ENCODE results near the gene MDC1.

MDC1 gene

DNA sequence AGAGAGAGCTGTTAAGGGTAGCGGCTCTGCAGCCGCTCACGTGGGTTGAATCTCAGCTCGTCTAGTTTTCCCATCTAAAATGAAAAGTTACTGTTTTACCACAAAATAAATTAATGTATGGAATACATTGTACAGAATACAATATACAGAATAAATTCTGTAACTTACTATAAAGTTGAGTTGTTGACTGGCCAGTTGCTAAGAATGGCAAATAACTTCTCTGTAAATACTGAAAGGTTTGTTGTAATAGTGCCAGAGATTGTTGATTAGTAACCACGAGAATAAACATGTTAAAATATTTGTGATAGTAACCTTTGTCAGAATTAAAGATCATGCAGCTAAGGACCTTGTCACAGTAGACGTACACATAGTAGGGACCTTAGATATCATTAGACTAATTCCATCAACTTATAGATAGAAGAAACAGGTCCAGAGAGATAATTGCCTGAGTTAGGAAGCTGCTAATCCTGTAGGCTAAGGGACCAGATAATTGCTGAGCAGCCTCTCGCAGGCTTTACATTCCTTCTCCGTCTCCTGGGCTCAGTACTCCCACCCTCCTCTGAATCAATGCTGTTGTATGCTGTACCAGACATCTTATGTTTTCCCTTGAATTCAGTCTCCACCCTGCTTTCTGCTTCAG lies 25.8 kb downstream of the MDC1 start:
- DNase-seq: no peak

DNA sequence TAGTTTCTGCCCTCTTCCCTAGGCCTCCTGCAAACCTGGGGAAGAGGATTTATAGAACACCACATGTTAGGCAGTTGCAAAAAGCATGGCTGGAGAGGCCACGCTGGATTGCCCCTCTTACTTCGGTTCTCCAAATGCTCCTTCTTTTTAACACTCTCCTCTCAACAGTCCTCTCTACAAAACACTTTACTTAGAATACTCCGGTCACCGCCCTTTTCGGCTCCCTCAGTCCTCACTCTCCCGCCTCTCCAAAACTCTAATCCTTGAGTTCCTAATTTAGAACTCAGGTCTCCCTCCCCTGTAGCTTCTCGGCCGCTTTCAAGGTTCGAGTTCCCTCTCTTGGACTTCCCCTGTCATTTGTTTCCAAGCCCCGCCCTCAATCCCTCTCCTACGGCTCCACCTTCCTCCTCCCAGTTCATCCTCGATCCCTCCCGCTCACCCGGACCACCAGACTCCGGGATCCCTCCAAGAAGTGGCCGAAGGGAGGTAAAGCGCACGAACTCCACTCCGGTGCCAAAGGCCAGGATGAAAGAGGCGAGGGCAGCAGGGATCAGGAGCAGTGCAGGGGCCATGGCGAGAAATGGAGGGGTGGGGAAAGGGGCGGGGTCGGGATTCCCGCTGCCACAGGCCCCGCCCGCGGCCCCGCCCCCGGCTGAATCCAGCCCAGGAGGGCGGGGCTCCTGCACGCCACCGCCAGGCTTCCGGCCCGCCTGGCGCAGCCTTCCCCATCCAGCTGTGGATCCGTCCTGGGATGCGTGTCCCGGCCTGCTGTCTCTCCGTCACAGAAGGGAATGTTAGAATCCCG lies 26.5 kb downstream of the MDC1 start, which contains the start of gene NRM:
NRM (minus strand) TSS at position 582 of the 805 bp plus-strand sequence; CDS start at position 572, 10 bp downstream.
- peak; percentile 91 for DNase-seq

DNA sequence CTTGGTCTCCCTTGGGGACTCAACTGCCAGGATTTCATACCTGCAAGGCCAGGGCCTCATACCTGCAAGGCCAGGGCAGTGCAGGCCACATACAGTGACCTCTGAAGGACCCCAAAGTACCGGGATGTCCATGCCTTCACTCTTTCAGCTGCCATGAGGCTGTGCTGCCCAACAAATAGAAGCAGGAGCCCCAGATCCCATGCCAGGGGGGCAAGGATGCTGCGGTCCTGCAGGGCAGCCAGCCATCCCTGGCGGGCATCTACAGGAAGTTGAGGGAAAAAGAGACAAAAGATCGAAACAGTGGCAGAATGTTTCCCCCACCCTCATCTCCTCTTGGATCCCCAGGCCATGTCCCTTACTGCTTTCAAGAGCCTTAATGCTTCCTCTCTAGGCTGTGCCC lies 27.1 kb downstream of the MDC1 start:
- DNase-seq: no peak

DNA sequence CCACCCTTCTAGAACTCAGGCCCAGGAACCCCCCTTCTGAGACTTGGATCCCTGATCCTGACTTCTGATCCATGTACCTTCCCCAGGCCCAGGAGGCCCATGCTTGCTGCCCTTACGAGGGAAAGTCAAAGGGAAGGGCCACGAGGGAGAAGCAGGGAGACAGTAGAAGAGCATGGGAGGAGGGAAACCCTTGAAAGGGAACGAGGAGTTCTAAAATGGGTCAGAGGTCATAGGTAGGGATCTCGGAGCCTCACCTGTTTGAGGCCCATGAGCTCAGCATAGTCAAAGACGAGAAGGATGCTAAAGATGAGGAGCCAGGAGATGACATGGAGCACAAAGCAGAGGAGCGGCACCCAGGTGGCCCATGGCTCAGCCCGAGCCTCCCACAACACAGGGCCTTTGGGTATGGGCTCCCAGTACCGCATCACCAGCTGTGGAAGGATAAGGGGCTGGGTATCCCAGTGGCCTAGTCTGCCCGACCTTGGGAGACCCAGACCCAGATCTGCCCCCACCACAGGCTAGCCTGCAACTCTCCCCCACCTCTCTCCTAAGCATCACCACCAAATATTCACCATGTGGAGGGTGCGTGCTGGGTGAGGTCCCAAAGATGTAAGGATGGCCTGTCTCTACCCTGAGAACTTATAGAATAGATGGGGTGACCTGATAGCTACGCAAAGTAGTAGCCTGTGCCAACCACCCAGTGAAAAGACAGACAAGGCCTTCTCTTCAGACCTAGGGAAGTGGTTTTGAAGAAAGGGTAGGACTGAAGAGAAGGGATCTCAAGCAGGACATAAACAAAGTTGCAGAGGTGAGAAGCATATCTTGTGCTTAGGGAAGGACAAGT lies 27.8 kb downstream of the MDC1 start:
- DNase-seq: no peak

DNA sequence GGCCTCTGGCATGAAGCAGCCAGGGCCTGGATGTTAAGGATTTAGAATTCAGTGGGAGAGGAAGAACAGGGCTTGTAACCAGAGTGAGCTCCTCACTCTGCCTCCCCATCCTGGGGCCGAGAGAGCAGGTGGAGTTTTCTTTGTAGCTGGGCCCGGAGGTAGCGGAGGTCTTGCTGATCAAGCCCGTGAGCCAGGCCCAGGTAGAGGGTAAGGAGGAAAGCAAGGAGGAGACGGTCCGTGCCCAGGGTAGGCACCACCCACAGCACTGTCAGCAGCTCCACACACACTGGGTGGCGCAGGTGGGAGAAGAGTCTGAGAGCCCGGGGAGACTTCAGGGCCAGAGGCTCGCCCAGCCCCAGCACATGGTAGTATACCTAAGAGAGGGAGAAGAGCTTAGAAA lies 28.5 kb downstream of the MDC1 start:
- DNase-seq: no peak

DNA sequence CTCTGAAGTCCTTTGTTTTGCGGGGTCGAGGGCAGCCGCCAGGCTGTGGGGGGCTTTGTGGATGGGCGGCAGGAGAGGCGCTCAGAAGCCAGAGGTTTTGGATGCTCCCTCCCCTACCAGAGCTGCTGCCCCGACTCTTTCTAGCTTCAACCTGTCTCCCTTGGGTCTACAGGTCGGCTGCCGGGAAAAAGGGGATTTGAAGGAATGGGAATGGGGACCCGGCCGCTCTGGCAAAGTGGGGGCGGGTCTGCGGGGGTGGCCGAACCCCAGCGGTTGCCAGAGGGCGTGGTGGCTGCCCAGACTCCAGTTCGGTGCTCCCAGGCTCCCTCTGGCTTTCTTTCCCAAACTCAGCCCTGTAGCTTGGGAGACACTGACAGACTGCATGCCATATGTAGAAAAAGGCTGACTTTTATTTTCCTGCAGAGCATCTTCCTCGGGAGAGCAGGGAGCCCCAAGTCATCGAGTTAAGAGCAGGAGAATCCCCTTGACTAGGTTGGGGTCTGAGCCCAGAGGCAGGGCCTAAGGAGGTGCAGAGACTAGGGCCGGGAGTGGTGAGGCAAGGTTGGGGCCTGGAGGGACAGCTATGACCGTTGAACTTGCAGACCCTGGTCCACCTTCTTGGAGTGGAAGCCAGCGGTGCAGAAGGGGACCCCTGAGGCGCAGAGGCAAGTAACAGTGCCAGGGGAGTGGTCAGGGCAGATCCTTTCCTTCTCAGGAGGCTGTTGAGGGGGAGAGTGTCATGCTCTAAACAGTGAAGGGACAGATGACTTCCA lies 29.2 kb downstream of the MDC1 start:
- no peak for DNase-seq

DNA sequence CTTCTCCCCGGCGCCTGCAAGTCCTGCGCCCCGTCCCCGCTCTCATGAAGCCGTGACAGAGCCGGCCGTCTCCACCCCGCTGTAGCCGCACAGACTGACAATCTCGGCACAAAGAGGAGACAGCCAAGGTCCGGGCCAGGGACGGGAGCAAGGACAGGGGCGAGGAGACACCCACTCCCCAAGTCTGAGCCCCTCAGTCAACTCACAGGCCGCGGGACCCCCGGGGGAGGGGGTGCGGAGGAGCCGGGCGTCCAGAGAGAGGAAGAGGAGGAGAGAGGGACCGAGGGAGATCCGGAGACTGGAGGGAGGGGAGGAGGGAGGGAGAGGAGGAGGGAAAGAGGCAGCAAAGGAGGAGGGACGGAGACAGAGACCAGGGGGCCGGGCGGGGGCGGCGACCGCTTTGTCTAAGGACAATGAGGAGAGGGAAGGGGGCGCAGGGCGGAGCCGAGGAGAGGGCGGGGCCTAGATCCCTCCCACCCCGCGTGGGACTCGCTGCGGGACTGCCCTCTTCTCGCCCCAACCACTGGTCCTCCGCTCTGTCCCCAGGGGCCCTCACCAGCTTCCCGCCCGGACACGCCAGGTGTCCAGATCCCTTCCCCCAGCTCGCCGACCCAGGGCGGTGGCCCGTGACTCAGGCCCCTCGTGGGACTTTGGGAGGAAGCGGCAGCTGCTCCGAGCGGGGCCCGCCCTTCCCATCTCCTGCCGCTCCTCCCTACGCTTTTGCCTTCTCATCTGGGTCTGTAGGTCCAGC lies 30.0 kb downstream of the MDC1 start:
- DNase-seq: peak; percentile 92

DNA sequence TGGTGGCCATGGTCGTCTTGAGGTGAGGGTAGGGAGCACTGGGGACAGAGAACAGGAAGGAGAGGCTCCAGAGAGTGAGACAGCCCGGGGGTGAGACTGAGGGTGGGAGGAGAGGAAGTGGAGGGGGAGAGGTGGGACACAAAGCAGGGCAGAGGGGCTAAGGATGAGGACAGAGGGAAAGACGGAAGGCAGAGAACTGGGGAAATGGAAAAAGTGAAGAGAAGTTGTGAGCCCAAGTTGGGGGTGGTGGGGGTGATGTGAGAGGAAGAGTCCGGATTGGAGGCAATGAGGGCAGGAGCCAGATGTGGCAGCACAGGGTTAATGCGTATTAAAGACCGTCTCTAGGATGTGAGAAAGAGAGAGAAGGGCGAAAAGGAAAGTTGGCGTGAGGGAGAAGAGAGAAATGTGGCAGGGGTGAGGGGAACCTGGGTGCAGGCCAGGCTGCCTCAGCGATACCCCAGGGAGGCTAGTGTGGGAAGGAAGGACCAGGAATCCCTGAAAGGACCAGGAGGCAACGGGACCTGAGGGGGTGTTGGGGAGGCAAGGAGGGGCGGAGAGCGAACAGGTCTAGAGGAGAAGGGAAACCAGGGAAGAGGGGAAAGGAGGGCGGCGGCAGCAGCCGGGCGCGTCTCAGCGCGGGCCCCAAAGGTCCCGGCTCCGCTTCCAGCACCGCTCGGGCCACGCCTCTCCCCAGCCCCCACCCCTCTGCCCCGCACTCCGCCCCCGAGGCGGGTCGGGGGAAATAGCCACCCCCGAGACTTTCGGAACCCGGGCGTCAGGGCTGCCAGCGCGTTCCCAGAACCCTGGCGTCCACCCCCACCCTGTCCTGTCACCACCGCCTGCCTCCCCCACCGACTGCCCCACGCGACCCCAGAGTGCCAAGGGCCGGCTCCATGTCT lies 30.8 kb downstream of the MDC1 start, which contains the start of gene PPP1R18:
PPP1R18 (minus strand) TSS at position 637 of the 899 bp plus-strand sequence; CDS start at position 10, 627 bp downstream.
- DNase-seq: peak; percentile 61 to 68

DNA sequence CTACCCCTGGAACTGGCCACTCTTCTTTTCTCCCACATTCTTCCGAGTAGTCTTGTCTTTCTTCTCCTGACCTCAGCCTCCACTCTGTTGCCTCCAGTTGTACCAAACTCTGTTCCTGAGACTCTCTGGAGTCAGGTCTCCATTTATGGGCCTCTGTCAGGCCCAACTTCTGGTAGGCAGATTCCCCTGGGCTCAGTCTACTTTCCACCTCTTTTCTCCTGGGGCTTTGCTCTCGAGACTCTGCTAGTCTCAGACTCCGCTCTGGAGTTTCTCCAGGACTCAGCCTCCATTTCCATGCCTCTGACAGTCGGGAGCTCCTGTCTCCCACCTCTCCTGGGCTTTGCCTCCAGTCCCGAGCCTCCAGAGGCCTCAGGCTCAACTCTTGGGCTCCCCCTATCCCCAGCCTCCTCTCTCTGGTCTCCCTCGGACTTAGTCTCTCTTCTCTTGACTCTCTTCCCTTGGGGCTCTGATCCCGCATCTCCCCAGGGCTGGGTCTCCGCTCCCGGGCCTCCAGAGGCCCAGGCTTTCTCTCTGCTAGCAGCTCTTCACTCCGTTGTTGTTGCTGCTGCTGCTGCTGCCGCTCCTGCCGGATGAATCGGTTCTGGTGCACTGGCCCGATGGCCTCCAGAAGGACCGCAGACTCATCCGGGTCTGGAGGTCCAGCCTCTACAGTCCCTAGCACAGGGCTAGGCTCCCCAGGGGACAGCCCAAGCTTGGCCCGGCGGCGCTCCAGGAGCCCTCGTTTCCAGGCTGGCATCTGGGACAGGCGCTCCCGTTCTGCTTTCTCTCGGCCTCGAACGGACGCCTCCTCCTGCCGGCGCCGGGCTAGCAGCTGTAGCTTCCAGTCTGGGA lies 31.7 kb downstream of the MDC1 start:
- DNase-seq: peak; percentile 39 to 43

DNA sequence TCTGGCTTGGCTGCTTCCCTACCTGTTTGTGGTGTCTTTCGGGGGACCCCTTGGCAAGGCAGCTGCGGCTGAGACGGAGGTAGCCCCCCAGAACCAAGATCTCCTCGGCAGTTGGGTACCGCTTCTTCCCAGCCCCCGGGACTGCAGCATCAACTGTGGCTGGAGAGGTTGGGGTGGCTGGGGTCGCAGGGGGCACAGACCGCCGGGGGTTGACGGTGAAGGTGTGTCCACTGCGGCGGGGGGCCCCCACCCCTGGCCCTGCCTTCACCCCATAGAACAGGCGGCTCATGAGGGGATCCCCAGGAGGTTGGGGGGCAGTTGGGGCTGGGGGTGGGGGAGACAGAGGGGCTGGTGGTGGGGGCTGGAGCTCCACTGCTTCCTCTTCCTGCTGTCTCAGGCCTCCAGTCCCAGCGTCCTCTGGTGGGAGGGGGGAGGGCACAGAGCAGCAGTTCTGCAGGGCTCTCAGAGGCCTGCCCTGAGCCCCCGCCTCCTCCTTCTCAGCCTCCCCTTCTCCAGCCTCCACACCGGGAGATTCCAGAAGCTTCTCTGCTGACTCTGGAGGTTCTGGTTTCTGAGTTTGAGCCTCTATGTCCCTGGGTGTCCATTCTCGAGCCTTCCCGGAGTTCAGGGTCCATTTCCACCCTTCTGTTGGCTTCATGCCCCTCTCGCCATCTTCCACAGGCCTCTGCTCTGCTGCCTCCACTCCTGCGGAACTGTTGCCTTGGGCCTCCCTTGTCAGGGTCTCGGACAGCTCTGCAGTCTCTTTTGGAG lies 32.5 kb downstream of the MDC1 start:
- DNase-seq: peak; percentile 80 to 85

DNA sequence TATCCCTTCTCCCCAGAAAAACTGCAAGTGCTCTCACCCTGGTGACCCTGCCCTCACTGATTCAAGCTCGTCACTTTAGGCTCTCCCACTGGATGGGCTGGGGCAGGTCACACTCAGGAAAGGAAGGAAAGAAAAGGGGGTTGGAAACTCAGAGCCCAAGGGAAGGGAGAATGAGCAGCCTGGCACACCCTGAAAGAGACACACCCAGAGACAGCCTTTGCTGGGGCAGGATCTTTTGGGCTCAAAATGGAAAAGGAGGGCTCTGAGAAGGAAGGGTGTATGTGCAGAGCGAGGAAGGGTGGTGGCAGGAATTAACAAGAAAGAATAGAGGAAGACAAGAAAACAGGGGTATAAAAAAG lies 33.1 kb downstream of the MDC1 start:
- DNase-seq: no peak

DNA sequence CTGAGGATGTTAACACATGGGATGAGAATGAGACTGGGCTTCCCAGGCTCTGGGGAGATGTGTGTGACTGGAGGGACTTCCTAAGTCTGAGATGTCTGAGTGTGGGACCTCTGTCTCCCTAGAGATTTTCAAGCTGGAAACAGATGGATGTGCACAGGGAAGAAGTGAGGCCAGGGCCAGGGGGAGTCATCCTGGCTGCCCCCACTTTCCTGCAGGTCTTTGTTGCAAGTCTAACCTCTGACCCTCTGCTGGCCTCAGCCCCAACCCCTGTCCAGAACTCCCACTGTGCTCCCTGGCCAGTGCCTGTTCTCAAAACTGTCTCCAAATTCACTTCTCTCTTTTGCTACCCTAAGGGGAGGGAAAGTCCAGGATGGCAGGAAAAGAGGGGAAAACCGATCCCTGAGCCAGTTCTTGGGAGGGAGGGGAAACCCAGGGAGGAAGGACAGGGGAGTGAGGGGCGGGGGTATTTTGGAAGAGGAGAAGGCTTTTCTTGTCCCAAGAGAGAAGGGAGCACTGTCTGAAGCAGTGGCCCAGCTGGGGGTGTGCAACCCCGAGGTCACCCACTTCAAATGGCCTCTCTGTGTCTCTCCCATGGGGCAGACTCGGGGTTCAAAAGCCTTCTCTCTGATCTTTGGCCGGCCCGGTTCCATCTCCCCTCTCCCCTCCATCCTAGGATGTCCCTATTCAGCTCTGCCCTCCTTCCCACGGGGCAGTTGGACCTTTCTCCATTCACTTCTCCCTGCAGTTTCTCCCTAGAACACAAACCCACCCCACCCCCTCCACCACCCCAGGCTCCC lies 33.7 kb downstream of the MDC1 start:
- DNase-seq: no peak

DNA sequence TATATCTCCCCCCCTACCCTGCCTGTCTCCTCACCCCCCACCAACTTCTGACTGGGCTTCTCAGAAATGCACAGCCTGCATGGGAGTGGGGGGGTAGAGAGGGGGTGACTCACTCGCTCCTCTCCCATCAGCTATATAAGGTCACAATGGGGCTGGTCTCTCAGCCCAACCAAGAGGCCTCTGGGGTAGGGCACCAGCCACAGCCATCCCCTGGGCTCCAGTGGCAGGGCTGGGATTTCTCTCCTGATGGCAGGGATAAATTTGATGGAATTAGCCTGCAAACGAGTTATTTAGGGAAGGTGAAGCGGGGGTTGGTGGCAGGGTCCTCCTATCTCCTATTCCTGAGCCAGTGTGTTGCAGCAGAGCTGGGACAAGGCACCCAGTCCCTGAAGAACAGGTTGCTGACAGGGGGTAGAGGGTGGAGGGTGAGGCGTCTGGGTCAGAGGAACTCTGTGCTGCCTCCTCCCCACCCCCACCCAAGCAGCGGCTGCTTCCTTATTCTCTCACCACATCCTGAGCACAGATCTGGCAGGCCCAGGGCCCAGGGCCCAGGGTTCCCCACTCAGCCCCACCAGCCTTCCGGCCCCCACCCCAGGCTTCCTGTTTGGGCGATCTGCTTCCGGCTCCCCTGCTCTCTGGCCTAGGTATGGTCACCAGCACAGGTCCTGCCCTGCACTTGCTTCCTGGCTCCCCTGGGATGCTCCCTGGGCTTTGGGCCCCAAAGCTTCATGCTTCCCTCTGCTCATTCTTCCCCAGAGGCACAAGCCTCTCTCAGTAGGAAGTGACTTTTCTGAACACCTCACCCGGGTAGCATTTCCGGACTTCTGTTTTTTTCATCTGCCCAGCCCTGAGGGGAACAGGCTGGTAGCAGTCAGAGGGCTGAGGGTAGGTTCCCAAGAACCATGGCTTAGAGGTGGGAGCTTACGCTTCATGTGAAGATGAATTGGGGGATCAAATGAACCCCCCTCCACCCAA lies 34.7 kb downstream of the MDC1 start:
- DNase-seq: peak; percentile 98 to 99

DNA sequence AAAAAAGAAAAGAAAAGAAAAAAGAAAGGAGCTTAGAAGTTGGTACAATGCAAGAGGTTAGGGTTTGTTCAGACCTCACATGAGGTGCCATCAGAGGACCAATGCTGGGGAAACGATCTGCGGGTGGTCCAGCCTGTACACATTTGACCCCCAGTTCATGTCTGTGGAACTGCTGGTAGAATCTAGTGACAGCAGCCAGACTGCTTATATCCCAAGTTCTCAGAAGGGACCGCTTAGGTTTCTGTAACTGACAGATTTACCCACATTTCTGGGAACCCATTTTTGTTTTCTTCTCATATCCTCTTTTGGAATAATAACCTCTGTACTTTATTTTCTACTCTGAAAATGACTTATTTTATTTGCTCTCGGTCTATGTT lies 35.3 kb downstream of the MDC1 start:
- DNase-seq: no peak

DNA sequence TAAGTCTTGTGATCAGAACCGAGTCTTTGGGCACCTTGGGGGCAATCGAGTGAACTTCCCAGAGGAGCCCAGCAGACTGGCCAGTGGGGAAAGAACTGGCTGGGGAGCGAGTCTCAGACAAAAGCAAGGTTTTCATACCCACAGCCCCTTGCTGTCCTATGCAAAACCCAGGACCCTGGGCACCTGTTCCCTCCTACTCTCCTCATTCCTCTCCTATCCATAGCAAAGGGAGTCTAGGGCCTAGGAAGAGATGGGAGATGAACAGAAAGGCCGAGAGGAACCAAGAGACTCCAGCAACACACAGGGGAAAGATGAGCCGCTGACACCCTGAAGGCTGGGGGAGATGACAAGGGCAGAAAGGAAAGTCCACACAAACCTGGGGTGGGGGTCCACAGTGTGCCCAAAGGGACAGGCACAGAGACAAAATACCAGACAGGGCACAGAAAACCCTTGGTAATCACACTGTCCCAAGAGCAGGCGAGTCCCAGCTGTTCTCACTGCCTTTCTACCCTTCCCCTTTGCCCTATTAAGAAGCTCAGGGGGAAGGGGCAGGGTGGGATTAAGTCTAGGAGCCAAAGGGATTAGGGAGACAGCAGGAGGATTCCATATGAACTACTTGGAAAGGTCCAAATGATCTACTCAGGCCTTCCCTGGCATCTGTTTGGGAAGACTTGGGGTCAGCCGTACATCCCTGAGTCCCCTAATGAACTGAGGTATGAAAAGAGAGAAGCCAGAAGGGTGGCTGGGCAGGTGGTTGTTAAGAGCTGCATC lies 37.1 kb downstream of the MDC1 start:
- no peak for DNase-seq
